HEK293 (cell line): Measurements from ENCODE around the gene STAMBPL1.

Experiments used
- CTCF ChIA-PET: fragments of 350-600 bp; formaldehyde crosslinking; extraction: SDS; loops from one replicate; lab custom pipeline; 2021; ENCODE audit warnings: antibody characterized with exemption; lab: Yijun Ruan, JAX
- POLR2A ChIA-PET: fragments of 300-600 bp; formaldehyde crosslinking; extraction: SDS; loops from one replicate; lab custom pipeline; 2020; ENCODE audit warnings: antibody characterized with exemption, inconsistent platforms; lab: Yijun Ruan, JAX
- H3K27ac ChIP-seq: fragments of 200-500 bp; sonication (Bioruptor generic); 2 replicates; pipeline ENCODE4 v1.5.1; 2014; ENCODE audit warnings: low read depth, low read length, control low read depth, inconsistent platforms; ENCODE audit errors: extremely low read depth
- H3K36me3 ChIP-seq, 2 experiments: fragments of 200-500 bp in 1 of 2; sonication (Bioruptor generic) in 1 of 2; 1 replicate in 1 of 2; 2 replicates in 1 of 2; pipeline ENCODE4 v1.5.1; 2014 to 2017; ENCODE audit warnings: inconsistent platforms in 2 of 2, low read length in 2 of 2; ENCODE audit not compliant: control insufficient read depth in 2 of 2, insufficient read depth in 1 of 2
- H3K4me1 ChIP-seq: fragments of 200-500 bp; sonication (Bioruptor generic); 2 replicates; pipeline ENCODE4 v1.5.1; 2014; ENCODE audit warnings: mild to moderate bottlenecking, low read length, inconsistent platforms; ENCODE audit not compliant: control insufficient read depth, insufficient read depth
- H3K4me3 ChIP-seq: 2 replicates; pipeline ENCODE4 v1.5.1; 2011; ENCODE audit warnings: low read depth, mild to moderate bottlenecking, control low read depth, low read length, moderate library complexity
- H3K9me3 ChIP-seq: fragments of 200-500 bp; sonication (Bioruptor generic); 2 replicates; pipeline ENCODE4 v1.5.1; 2014; ENCODE audit warnings: low read depth, low read length, inconsistent platforms; ENCODE audit not compliant: control insufficient read depth, insufficient read depth
- FEZF1 ChIP-seq: fragments of 450-650 bp; formaldehyde crosslinking; IDR thresholded peaks from 2 replicates; pipeline ENCODE4 v1.5.1; 2016; ENCODE audit warnings: missing biosample characterization, missing genetic modification characterization
- GFI1B ChIP-seq: fragments of 450-650 bp; formaldehyde crosslinking; IDR thresholded peaks from 2 replicates; pipeline ENCODE4 v1.5.1; 2016; ENCODE audit warnings: missing biosample characterization, missing genetic modification characterization
- GLIS1 ChIP-seq: fragments of 450-650 bp; formaldehyde crosslinking; IDR thresholded peaks from 2 replicates; pipeline ENCODE4 v1.5.1; 2016; ENCODE audit warnings: missing biosample characterization, missing genetic modification characterization
- HOXC10 ChIP-seq: sonication (generic); formaldehyde crosslinking; IDR thresholded peaks from 2 replicates; pipeline ENCODE4 v1.8.1; 2023; ENCODE audit warnings: mild to moderate bottlenecking, missing genetic modification reagents
- MZF1 ChIP-seq: fragments of 450-650 bp; formaldehyde crosslinking; IDR thresholded peaks from 2 replicates; pipeline ENCODE4 v1.5.1; 2017; ENCODE audit warnings: missing biosample characterization, missing genetic modification characterization, borderline replicate concordance
- PRDM10 ChIP-seq: fragments of 450-650 bp; formaldehyde crosslinking; IDR thresholded peaks from 2 replicates; pipeline ENCODE4 v1.5.1; 2016; ENCODE audit warnings: missing biosample characterization, missing genetic modification characterization
- SP3 ChIP-seq: fragments of 450-650 bp; formaldehyde crosslinking; IDR thresholded peaks from 2 replicates; pipeline ENCODE4 v1.5.1; 2016; ENCODE audit warnings: missing biosample characterization, missing genetic modification characterization
- ZNF155 ChIP-seq: fragments of 450-650 bp; formaldehyde crosslinking; IDR thresholded peaks from 2 replicates; pipeline ENCODE4 v1.5.1; 2016; ENCODE audit warnings: missing biosample characterization, missing genetic modification characterization
- ZNF366 ChIP-seq: fragments of 450-650 bp; formaldehyde crosslinking; conservative IDR thresholded peaks from 2 replicates; pipeline ENCODE4 v1.5.1; 2016; ENCODE audit warnings: missing biosample characterization, missing genetic modification characterization
- ZNF37A ChIP-seq: fragments of 450-650 bp; IDR thresholded peaks from 2 replicates; pipeline ENCODE4 v1.5.1; 2018; ENCODE audit warnings: missing biosample characterization, missing genetic modification characterization
- ZNF473 ChIP-seq: fragments of 450-650 bp; formaldehyde crosslinking; IDR thresholded peaks from 2 replicates; pipeline ENCODE4 v1.5.1; 2017; ENCODE audit warnings: missing biosample characterization, missing genetic modification characterization
- ZNF555 ChIP-seq: fragments of 450-650 bp; formaldehyde crosslinking; conservative IDR thresholded peaks from 2 replicates; pipeline ENCODE4 v1.5.1; 2017; ENCODE audit warnings: missing biosample characterization, mild to moderate bottlenecking, missing genetic modification characterization, inconsistent platforms
- ZNF585B ChIP-seq: fragments of 450-650 bp; formaldehyde crosslinking; IDR thresholded peaks from 2 replicates; pipeline ENCODE4 v1.5.1; 2016; ENCODE audit warnings: missing biosample characterization, missing genetic modification characterization
- ZNF610 ChIP-seq: fragments of 450-650 bp; formaldehyde crosslinking; IDR thresholded peaks from 2 replicates; pipeline ENCODE4 v1.5.1; 2016; ENCODE audit warnings: missing biosample characterization, missing genetic modification characterization, borderline replicate concordance
- ZNF624 ChIP-seq: fragments of 450-650 bp; formaldehyde crosslinking; IDR thresholded peaks from 2 replicates; pipeline ENCODE4 v1.5.1; 2017; ENCODE audit warnings: missing biosample characterization, missing genetic modification characterization
- ZSCAN30 ChIP-seq: fragments of 450-650 bp; IDR thresholded peaks from 2 replicates; pipeline ENCODE4 v1.5.1; 2018; ENCODE audit warnings: missing biosample characterization, mild to moderate bottlenecking, missing genetic modification characterization, moderate library complexity
- ZSCAN4 ChIP-seq: fragments of 450-650 bp; formaldehyde crosslinking; IDR thresholded peaks from 2 replicates; pipeline ENCODE4 v1.5.1; 2017; ENCODE audit warnings: missing biosample characterization, missing genetic modification characterization

Gene STAMBPL1

GRCh38 chr10:88890681-88891381 is 10.8 kb downstream of the STAMBPL1 start:
- Histone ChIP-seq H3K4me1 (peaks cover 19% of the 10 kb centered on the region), H3K9me3 (no peaks in the 10 kb centered on the region), H3K36me3 (no peaks in the 10 kb centered on the region), H3K4me3 (no peak overlapping the region), H3K27ac (no peak overlapping the region)
- ChIA-PET POLR2A (no interaction called here), CTCF (interaction anchor here (0.9 kb wide), 1 partner anchor 29 kb away, joined by 3 read pairs; no protein-coding TSS in a partner anchor)
- no peak for TF ChIP-seq ZNF624 (tag by site-specific recombination)
- TF ChIP-seq ZNF610 (tag by site-specific recombination) = no peak
- no peak for TF ChIP-seq SP3 (tag by site-specific recombination)
- no peak for TF ChIP-seq ZNF37A
- TF ChIP-seq MZF1 = no peak

GRCh38 chr10:88892222-88892967 is 12.3 kb downstream of the STAMBPL1 start:
- H3K4me1 ChIP-seq = peaks cover 24% of the 10 kb centered on the region
- TF ChIP-seq ZNF155 (tag by site-specific recombination) (no peak), GLIS1 (tag by site-specific recombination) (0 out of 2 replicates have a peak, but pooled peaks have one; percentile 17), ZSCAN4 (tag by site-specific recombination) (peak; percentile 79), PRDM10 (peak; percentile 81)
- TF ChIP-seq, all 188 proteins: peak for 3
- no peaks in the 10 kb centered on the region for H3K36me3 ChIP-seq
- no peak overlapping the region for H3K4me3 ChIP-seq
- H3K27ac ChIP-seq = no peak overlapping the region
- H3K9me3 ChIP-seq = no peaks in the 10 kb centered on the region
- POLR2A ChIA-PET = no interaction called here
- CTCF ChIA-PET = interaction anchor here (0.6 to 1.3 kb wide), 5 partner anchors 41 to 59 kb away, joined by 3 to 5 read pairs (median 4); no protein-coding TSS in a partner anchor

GRCh38 chr10:88893611-88894010 is 13.6 kb downstream of the STAMBPL1 start:
- no peaks in the 10 kb centered on the region for H3K9me3 ChIP-seq

More at GRCh38 chr10:88893611-88894010, 13.6 kb downstream of the STAMBPL1 start:
- Histone ChIP-seq H3K36me3 (no peaks in the 10 kb centered on the region), H3K27ac (no peak overlapping the region), H3K4me3 (no peak overlapping the region), H3K4me1 (peaks cover 30% of the 10 kb centered on the region)
- CTCF ChIA-PET = interaction anchor here (1.1 to 1.3 kb wide), 2 partner anchors 57 to 58 kb away, joined by 4 to 5 read pairs; no protein-coding TSS in a partner anchor
- POLR2A ChIA-PET = interaction anchor here (1.4 kb wide), 1 partner anchor 13 kb away, joined by 4 read pairs; the partner anchor contains the start of gene STAMBPL1
- TF ChIP-seq GFI1B (tag by site-specific recombination) (no peak), HOXC10 (no peak), FEZF1 (tag by site-specific recombination) (0 out of 2 replicates have a peak, but pooled peaks have one; percentile 10), ZNF555 (tag by site-specific recombination) (no peak), ZNF366 (tag by site-specific recombination) (no peak), ZNF473 (no peak), ZNF585B (tag by site-specific recombination) (no peak), ZSCAN30 (no peak)
